KMS-11 (cell line): ENCODE results near the gene TADA3.

Experiments
- H2AFZ ChIP-seq: fragments of 200-600 bp; sonication (generic); 2 replicates; pipeline ENCODE4 v1.6.1; 2016; ENCODE audit warnings: antibody characterized with exemption, mixed run types, low read depth
- H3K27ac ChIP-seq: fragments of 200-600 bp; sonication (generic); 2 replicates; pipeline ENCODE4 v1.6.1; 2016; ENCODE audit warnings: mild to moderate bottlenecking, mixed run types
- H3K27me3 ChIP-seq: fragments of 200-600 bp; sonication (generic); 2 replicates; pipeline ENCODE4 v1.6.1; 2017; ENCODE audit warnings: mild to moderate bottlenecking, low read depth, mixed run types, moderate library complexity; ENCODE audit not compliant: insufficient read depth
- H3K36me3 ChIP-seq: fragments of 200-600 bp; sonication (generic); 2 replicates; pipeline ENCODE4 v1.6.1; 2017; ENCODE audit warnings: mild to moderate bottlenecking, mixed run types; ENCODE audit not compliant: insufficient read depth
- H3K4me1 ChIP-seq: fragments of 200-600 bp; sonication (generic); 2 replicates; pipeline ENCODE4 v1.6.1; 2016; ENCODE audit warnings: mild to moderate bottlenecking, low read depth, mixed run types; ENCODE audit not compliant: poor library complexity, severe bottlenecking
- H3K4me2 ChIP-seq: fragments of 200-600 bp; sonication (generic); 2 replicates; pipeline ENCODE4 v1.7.0; 2016; ENCODE audit warnings: mild to moderate bottlenecking, mixed run types
- H3K4me3 ChIP-seq: fragments of 200-600 bp; sonication (generic); IDR thresholded peaks from 2 replicates; pipeline ENCODE4 v1.6.1; 2017; ENCODE audit warnings: low read depth, low read length, mixed read lengths; ENCODE audit not compliant: insufficient read depth
- H3K79me2 ChIP-seq: fragments of 200-600 bp; sonication (generic); 2 replicates; pipeline ENCODE4 v1.6.1; 2016; ENCODE audit warnings: low read depth, mixed run types; ENCODE audit not compliant: insufficient read depth
- H3K9ac ChIP-seq: fragments of 200-600 bp; sonication (generic); 2 replicates; pipeline ENCODE4 v1.6.1; 2016; ENCODE audit warnings: mild to moderate bottlenecking, mixed run types
- H4K20me1 ChIP-seq: fragments of 200-600 bp; sonication (generic); 2 replicates; pipeline ENCODE4 v1.6.1; 2016; ENCODE audit warnings: mild to moderate bottlenecking, mixed run types; ENCODE audit not compliant: insufficient read depth
- TF ChIP-seq, protein P1 (sequence below): fragments of 200-600 bp; sonication (generic); conservative IDR thresholded peaks from 2 replicates; pipeline ENCODE4 v1.6.1; 2017; ENCODE audit warnings: low read depth, mild to moderate bottlenecking, antibody characterized with exemption, low read length, moderate library complexity, mixed read lengths

The TADA3 gene

DNA sequence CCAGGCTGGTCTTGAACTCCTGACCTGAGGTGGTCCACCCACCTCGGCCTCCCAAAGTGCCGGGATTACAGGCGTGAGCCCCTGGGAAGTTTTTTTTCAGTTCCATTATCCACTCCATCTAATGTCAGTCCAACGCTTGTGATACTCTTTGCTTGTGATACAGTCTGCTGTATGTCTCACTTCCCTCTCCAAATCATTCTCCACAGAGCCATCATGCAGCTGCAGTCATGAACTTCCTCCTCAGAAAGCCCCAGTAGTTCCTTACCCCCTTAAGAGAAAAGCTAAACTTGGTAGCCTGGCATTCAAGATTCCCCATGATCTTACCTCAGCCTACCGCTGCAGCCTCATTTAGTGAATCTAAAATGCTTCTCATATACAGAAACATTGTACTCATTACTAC is 2.9 kb upstream of the TADA3 start:
- H2AFZ ChIP-seq, result no peak overlapping the region
- no peaks in the 10 kb centered on the region for H4K20me1 ChIP-seq
- no peak overlapping the region for H3K27ac ChIP-seq
- TF ChIP-seq, protein P1, sequence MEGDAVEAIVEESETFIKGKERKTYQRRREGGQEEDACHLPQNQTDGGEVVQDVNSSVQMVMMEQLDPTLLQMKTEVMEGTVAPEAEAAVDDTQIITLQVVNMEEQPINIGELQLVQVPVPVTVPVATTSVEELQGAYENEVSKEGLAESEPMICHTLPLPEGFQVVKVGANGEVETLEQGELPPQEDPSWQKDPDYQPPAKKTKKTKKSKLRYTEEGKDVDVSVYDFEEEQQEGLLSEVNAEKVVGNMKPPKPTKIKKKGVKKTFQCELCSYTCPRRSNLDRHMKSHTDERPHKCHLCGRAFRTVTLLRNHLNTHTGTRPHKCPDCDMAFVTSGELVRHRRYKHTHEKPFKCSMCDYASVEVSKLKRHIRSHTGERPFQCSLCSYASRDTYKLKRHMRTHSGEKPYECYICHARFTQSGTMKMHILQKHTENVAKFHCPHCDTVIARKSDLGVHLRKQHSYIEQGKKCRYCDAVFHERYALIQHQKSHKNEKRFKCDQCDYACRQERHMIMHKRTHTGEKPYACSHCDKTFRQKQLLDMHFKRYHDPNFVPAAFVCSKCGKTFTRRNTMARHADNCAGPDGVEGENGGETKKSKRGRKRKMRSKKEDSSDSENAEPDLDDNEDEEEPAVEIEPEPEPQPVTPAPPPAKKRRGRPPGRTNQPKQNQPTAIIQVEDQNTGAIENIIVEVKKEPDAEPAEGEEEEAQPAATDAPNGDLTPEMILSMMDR, result no peak
- H3K4me2 ChIP-seq, result no peak overlapping the region
- H3K79me2 ChIP-seq, result peaks cover 30% of the 10 kb centered on the region
- H3K4me1 ChIP-seq, result peaks cover 7% of the 10 kb centered on the region
- no peak overlapping the region for H3K4me3 ChIP-seq
- H3K9ac ChIP-seq, result no peak overlapping the region
- H3K27me3 ChIP-seq, result no peaks in the 10 kb centered on the region
- no peaks in the 10 kb centered on the region for H3K36me3 ChIP-seq

DNA sequence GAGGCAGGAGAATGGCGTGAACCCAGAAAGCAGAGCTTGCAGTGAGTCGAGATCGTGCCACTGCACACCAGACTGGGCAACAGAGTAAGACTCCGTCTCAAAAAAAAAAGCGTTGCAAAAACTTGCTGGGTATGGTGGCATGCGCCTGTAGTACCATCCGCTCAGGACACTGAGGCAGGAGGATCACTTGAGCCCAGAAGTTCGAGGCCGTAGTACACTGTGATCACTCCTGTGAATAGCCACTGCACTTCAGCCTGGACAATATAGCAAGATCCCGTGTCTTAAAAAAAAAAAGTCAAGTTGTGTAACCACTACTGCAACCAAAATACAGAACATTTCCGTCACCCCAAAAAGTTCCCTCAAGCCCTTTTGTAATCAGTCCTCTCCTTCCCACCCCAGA is 2.1 kb upstream of the TADA3 start:
- Histone ChIP-seq H3K4me3 (no peak overlapping the region), H3K9ac (no peak overlapping the region), H3K36me3 (no peaks in the 10 kb centered on the region), H4K20me1 (no peaks in the 10 kb centered on the region), H3K4me2 (no peak overlapping the region), H3K27ac (no peak overlapping the region), H2AFZ (no peak overlapping the region), H3K27me3 (no peaks in the 10 kb centered on the region), H3K79me2 (peaks cover 30% of the 10 kb centered on the region), H3K4me1 (peaks cover 7% of the 10 kb centered on the region)
- TF ChIP-seq, protein P1, result no peak

DNA sequence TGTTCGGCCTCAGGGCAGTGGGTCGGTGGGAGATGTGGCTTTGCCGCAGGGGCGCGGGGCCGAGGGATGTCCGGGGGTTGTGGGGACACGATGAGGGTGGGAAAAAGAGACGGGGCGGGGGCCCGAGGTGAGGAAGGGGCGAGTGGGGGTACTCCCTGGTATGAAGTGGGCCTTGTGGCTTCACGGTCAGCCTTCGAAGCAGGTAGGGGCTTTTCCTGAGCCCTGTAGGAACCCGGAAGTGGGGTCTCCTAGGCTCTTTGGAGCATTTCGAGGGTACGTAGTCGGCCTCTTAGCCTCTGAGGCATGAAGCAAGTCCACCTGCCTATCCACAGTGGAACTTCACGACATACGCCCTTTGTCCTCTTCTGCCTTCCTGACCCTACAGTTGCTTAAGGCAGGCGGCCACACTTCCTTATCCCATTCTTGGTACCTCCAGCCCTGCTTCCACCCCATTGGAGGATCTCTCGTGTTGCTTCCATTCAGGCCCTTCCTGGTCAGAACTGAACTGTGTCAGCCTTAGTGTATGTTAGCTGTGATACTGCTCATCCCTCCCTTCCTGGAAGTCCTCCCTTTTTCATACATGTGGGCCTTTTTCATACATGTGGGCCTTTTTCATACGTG is 998 bp upstream of the TADA3 start:
- Histone ChIP-seq H3K4me3 (no peak overlapping the region), H3K4me2 (peak overlapping the region; percentile 34; the same call in 1 of the 2 replicates), H3K79me2 (peaks cover 30% of the 10 kb centered on the region), H3K27ac (peak overlapping the region; percentile 96), H4K20me1 (no peaks in the 10 kb centered on the region), H3K4me1 (peaks cover 7% of the 10 kb centered on the region), H3K27me3 (no peaks in the 10 kb centered on the region), H2AFZ (peak overlapping the region; percentile 61; the same call in 1 of the 2 replicates), H3K36me3 (no peaks in the 10 kb centered on the region), H3K9ac (peak overlapping the region; percentile 92)
- TF ChIP-seq, protein P1, result no peak

DNA sequence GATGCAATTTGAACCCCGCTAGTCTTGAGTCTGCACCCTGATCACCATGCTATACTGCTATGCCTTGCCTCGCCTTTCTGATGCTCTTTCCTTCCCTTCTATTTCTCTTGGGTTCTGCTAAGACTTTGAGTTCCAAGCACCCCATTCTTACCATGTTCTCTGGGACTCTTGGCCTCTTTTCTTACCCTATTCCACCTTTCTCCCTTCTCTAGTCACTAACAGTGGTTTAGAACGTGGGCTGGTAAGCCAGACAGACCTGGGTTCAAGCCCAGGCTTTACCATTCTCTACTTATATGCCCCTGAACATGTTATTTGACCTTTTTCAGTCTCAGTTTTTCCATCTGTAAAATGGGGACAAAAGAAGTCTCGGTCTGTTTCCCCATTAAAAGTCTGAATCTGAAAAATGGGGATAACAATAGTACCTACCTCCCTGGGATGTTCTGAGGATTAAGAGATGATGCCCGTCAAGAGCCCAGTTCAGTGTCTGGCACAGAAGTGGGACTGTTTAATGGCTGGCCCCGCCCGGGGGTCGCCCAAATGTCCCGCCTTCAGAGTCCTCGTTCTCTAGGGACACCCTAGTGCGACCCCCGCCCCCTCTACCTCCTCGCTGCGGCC is 376 bp downstream of the TADA3 start:
- Histone ChIP-seq H2AFZ (peak overlapping the region; percentile 61; the same call in 1 of the 2 replicates), H3K79me2 (peaks cover 30% of the 10 kb centered on the region)

More for the DNA sequence above, 376 bp downstream of the TADA3 start:
- Histone ChIP-seq H4K20me1 (no peaks in the 10 kb centered on the region), H3K4me3 (no peak overlapping the region), H3K27ac (peak overlapping the region; percentile 96), H3K27me3 (no peaks in the 10 kb centered on the region), H3K36me3 (no peaks in the 10 kb centered on the region), H3K4me1 (peaks cover 7% of the 10 kb centered on the region), H3K9ac (peak overlapping the region; percentile 92), H3K4me2 (peak overlapping the region; percentile 76)
- TF ChIP-seq, protein P1, result no peak
